Measurements from ENCODE around the gene GRM7. TPM values are rescaled to one million over a fixed set of nuclear protein-coding genes. Genes with fewer than 3 reads are reported as not detected.
A peak's percentile ranks its signal among the peaks of the same experiment; 100 is the strongest.

GRM7 gene
- total and polyA plus RNA-seq, 8 donors: 0.05 to 2.2 TPM; not detected in 6

DNA sequence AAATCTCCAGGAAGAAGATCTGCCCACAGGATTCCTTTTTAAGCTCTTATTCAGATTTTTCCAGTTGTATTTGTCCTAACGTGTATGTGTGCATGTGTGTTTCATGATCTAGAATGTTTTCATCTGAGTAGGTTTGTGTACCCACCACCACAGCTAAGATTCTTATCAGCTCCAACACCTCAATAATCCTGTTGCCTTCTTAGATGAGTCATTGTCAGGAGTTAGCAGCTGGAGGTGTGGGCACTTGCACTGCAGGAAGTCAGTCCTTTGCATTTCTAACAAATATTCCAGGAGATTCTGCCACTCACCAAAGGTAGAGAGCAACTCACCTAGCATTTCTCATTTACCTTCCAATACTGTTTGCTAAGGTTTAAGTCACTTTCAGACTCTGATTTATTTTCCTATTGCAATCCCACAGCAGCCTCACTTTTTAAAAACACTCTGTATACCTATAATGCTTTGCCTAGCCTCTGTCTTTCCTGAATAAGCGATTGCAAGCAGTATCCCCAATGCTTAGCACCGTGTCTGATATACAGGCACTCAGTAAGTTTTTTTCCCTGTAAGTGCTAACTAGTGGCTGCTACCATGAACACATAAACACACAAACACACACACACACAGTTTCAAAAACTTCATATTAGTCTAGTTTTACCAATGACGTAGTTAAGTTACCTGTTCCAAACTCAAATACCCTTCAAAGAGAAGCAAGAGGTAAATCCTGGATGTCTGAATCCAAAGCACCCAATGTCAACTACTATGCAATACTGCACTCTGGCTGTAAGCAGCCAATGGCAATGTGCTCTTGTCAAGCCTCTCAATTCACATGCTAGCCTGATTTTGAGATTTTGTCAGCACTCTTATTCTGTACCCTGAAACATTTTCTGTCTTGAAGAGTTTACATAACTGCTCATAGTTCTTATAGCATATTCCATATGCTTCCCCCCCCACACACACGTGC is 927.2 kb downstream of the GRM7 start:
- peak in 1 of 2 donors; percentile 18 for DNase-seq
- WGBS, 5 donors: 54 to 62% (median 59%) methylated on average over 5 of the region's 5 CpGs
- TF ChIP-seq POLR2A (IDR thresholded peaks at IDR 0.05): no peak
- TF ChIP-seq EP300 (IDR thresholded peaks at IDR 0.05): no peak
- no peak for TF ChIP-seq CTCF (IDR thresholded peaks at IDR 0.05)
- TF ChIP-seq POLR2AphosphoS5 (IDR thresholded peaks at IDR 0.05): no peak
- Histone ChIP-seq H3K4me3 (no peak overlapping the region), H3K9me3 (no peaks in the 10 kb centered on the region), H3K27me3 (no peaks in the 10 kb centered on the region), H3K4me1 (no peaks in the 10 kb centered on the region), H3K27ac (no peak overlapping the region), H3K36me3 (no peaks in the 10 kb centered on the region)
- intact Hi-C loops (cut with DNase I; ENCODE audit: low total_unique reads): no loop called here

DNA sequence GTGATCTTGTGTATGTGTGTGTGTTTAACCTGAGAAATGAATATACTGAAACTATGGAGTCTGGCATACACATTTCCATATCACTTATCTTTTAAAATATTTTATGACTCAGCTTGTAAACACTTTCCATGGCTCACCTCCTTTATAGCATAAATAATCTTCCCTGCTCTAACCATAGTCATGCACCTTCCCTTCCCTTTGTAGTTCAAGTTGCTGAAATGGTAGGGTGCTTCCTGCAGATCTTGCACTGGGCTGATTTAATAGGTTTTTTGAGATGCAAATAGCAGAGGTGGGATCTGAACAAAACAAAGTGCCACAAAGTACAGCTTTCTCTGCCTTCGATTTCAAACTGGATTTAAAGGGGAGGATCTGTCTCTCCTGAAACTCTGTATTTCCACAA is 928.0 kb downstream of the GRM7 start:
- H3K27me3 ChIP-seq: no peaks in the 10 kb centered on the region
- no peak overlapping the region for H3K4me3 ChIP-seq
- TF ChIP-seq POLR2A (IDR thresholded peaks at IDR 0.05): no peak
- TF ChIP-seq EP300 (IDR thresholded peaks at IDR 0.05): no peak
- TF ChIP-seq CTCF (IDR thresholded peaks at IDR 0.05): no peak
- no peak for TF ChIP-seq POLR2AphosphoS5 (IDR thresholded peaks at IDR 0.05)
- intact Hi-C loops (cut with DNase I; ENCODE audit: low total_unique reads): no loop called here
- H3K9me3 ChIP-seq: no peaks in the 10 kb centered on the region
- no peak for DNase-seq
- H3K4me1 ChIP-seq: no peaks in the 10 kb centered on the region
- WGBS, 5 donors: 59 to 78% (median 72%) methylated on average over 1 of the region's 1 CpG
- no peaks in the 10 kb centered on the region for H3K36me3 ChIP-seq
- H3K27ac ChIP-seq: no peak overlapping the region

- H3K27ac ChIP-seq: no peak overlapping the region
- TF ChIP-seq POLR2A (IDR thresholded peaks at IDR 0.05) (no peak), EP300 (IDR thresholded peaks at IDR 0.05) (no peak), POLR2AphosphoS5 (IDR thresholded peaks at IDR 0.05) (no peak), CTCF (IDR thresholded peaks at IDR 0.05) (no peak)
- no peaks in the 10 kb centered on the region for H3K9me3 ChIP-seq
- 74 to 87% (median 85%) methylated on average over 7 of the region's 7 CpGs for WGBS, 5 donors
- no peaks in the 10 kb centered on the region for H3K4me1 ChIP-seq
- no peak overlapping the region for H3K4me3 ChIP-seq
- H3K36me3 ChIP-seq: no peaks in the 10 kb centered on the region
- no peak for DNase-seq
- no peaks in the 10 kb centered on the region for H3K27me3 ChIP-seq
- intact Hi-C loops (cut with DNase I; ENCODE audit: low total_unique reads): no loop called here
Measured at GRCh38 chr3:7789324-7789723, 928.4 kb downstream of the GRM7 start.

GRCh38 chr3:7790141-7790540 is 929.2 kb downstream of the GRM7 start:
- H3K36me3 ChIP-seq: no peaks in the 10 kb centered on the region
- H3K9me3 ChIP-seq: no peaks in the 10 kb centered on the region
- H3K4me1 ChIP-seq: no peaks in the 10 kb centered on the region
- DNase-seq: no peak
- no peak for TF ChIP-seq CTCF (IDR thresholded peaks at IDR 0.05)
- H3K27ac ChIP-seq: no peak overlapping the region
- 80 to 91% (median 89%) methylated on average over 3 of the region's 3 CpGs for WGBS, 5 donors
- no peaks in the 10 kb centered on the region for H3K27me3 ChIP-seq
- H3K4me3 ChIP-seq: no peak overlapping the region
- intact Hi-C loops (cut with DNase I; ENCODE audit: low total_unique reads): no loop called here
